HG03159 (cell line): ENCODE results near the gene MAP3K7.

Experiments used
- ATAC-seq: cut with Tn5 transposase; IDR thresholded peaks from one replicate; pipeline ENCODE4 v1.9.1; 2021; ENCODE audit warnings: mild to moderate bottlenecking, moderate library complexity; ENCODE audit not compliant: unreplicated experiment

The MAP3K7 gene

DNA sequence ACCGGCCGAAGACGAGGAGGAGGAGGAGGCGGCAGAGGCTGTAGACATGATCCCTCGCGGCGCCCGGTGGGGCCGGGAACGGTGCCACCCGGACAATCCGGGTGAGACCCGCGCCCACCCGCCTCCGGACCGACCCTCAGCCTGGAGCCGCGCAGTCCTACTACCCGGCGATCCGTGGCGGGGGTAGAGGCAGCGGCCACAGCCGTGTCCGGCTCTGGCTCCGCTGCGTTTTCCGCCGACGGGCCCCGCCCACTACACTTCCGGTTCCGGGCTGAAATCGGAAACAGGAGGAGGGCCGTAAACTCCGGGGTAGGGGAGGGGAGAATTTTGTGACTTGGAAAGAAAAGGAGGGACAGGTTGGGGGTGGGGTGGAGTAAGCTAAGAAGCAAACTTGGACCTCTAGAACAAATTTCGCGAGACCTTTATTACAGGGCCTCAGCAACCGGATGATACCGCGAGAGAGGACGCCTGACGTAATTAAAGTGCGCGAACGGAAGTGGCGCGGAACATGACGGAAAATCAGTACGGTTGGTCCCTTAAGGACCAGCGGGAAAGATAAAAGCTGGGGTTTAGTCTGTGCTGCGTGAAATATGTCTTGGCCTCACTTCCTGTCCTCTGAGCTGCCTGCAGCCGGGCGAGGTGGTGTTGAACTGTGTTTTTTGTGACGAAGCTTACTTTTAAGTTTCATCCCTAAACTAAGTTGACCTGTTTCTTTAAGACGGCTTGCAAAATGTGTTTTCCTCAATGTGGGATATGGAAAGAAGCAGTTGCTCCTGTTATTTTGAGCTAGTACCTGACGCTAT lies at the start of gene MAP3K7:
Gene MAP3K7, minus strand, starts transcription at position 237 of the 803 bp plus-strand sequence. Its CDS starts 189 bp downstream, at position 48.
- ATAC-seq, result peak; percentile 90

DNA sequence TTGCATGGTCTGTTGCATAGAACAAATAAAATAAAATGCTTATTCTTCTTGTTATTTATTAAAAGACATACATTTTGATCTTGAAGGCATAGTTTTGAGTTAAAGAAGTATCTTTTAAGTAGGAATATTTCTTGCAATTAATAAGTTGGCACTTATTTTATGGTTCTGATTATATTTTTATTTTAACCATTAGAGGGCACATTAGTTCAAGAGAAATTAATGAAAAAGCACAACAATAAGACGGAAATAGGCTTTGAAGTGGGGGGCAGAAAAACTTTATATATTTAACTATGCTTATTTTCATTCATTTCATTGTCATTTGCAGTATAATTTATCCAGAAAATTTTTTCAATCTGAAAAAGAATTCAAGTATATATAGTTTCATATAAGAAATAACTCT lies 44.2 kb upstream of the MAP3K7 start:
- ATAC-seq, result no peak

GRCh38 chr6:90621581-90621980 lies 34.7 kb upstream of the MAP3K7 start:
- no peak for ATAC-seq

DNA sequence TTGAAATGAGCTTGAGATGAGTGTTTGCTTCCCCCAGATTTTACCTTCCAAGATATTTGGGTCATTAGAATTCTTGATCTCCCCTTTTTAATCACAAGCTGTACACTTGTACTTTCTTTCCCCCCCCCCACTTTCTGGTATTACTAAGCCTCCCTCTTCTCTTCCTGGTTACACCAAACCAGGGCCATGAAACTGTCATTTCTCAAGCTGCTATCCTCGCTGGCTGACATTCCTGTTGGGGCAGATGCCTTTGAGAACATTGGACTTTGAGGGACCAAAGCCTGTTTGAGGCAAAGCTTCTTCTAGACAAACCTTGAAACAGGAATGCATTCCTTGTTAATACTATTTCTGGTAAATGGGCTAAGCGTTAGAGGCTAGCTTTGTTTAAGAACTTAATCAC lies 32.3 kb upstream of the MAP3K7 start:
- no peak for ATAC-seq

- no peak for ATAC-seq
Measured at GRCh38 chr6:90612313-90612680, 25.4 kb upstream of the MAP3K7 start.

GRCh38 chr6:90611543-90612312 lies 24.9 kb upstream of the MAP3K7 start:
- ATAC-seq, result no peak

- peak; percentile 68 for ATAC-seq
Measured at GRCh38 chr6:90610751-90611542, 24.1 kb upstream of the MAP3K7 start.

DNA sequence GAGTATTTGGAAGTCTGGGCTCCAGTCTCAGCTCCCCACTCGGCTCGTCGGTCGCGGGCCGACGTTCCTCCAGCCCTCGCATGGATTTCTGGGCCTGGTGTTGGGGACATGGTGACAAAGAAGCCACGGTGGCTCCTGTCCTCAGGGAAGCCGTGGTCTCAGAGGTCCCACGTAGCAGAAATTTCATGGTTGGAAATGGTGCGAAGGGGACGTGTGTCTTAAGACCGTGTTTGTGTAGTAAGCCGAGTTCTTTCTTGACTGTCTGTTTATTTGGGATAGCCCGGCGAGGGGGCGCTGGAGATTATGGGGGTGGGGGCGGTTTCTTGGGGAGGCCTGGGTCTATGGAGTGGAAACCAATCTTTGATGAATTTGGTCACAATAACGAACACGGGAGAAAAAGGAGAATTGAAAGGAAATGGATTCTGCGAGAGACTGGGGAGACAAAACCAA lies 23.5 kb upstream of the MAP3K7 start:
- no peak for ATAC-seq

GRCh38 chr6:90605749-90606340 lies 19.0 kb upstream of the MAP3K7 start:
- ATAC-seq, result no peak

- ATAC-seq, result no peak
Measured at GRCh38 chr6:90604546-90604945, 17.7 kb upstream of the MAP3K7 start.

- no peak for ATAC-seq
Measured at GRCh38 chr6:90599151-90599550, 12.3 kb upstream of the MAP3K7 start.

- ATAC-seq, result no peak
Measured at GRCh38 chr6:90598192-90598951, 11.5 kb upstream of the MAP3K7 start.

DNA sequence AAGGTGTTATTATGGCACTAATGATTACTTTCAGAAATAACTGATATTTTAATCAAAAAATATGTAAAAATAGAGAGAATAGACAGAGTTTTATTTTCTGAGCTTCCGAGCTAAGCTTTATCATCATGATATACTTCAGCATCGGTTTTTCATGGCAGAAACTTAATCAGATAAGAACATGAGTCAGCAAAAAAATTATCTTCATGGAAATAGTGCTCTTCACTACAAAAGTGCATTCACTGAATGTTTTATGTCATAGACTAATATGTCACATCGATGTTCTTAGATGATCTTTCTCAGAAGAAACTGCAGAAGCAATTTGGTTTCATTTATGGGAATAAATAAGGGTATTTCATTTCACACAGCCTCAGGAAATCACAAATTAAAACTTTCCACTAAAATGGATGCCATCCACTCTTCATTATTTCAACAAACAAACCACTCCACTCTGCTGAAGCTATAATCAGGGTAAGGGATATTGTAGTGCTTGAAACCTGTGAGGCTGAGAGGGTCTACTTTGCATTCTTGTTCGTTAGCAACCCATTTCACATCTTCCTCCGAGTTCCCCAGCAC lies 10.2 kb upstream of the MAP3K7 start:
- ATAC-seq, result no peak

DNA sequence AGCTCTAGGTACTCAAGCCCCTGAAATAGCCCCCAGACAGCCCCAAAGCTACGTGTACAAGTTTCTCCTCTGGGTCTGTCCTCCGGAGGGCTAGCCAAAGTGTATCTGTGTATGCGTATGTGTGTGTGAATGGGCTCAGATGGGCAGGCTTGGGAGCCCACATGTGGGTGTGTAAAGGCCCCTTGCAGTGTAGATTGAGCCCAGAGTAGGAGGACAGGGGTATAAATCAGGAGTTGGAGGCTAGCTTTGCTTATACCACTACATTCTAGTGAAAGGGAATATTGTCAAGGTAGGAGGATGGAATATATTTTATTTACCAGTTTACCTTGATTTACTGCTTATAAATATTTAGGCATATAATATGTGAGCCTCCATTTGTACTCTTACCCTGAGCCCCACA lies 9.0 kb upstream of the MAP3K7 start:
- ATAC-seq, result no peak

DNA sequence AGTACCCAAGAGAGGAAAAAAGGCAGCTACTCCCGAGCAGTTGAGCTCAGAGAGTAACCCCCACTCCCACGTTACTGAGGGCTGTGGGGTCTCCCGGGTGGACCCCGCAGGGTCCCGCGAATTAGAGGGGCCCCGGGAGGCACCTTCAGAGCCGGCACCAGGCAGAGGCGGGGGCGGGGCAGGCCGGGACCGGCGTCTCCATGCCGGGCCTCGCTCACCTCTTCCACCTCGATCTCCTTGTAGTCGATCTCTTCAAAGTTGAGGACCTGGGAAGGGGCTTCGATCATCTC lies 381 bp downstream of the MAP3K7 start:
- peak; percentile 25 for ATAC-seq

DNA sequence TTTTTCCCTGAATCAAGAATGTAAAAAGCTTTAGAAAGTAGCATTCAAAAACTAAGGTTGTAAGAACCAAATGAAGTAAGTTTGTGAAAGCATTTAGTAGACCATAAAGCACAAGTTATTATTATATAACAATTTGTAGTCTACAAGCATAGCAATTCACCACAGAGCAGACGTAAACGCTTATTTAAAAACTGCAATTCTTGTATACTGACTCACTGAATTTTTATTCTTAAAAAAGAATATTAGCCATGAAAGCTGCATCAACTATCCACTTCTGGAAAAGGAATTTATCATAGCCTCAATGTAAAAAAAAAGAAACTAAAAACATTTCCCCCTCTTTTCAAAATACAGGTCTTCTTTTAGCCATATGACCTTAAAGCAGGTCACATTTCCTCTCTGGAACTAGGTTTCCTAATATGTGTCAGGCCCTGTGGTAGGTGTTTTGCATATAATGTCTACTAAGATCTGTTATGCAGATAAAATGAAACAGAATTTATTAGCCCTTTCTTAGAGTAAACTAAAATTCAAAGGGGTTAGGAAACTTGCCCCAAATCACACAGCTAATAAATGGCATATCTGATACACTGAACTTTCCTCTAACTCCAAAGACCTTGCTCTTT lies 2.1 kb downstream of the MAP3K7 start:
- ATAC-seq, result peak; percentile 23

DNA sequence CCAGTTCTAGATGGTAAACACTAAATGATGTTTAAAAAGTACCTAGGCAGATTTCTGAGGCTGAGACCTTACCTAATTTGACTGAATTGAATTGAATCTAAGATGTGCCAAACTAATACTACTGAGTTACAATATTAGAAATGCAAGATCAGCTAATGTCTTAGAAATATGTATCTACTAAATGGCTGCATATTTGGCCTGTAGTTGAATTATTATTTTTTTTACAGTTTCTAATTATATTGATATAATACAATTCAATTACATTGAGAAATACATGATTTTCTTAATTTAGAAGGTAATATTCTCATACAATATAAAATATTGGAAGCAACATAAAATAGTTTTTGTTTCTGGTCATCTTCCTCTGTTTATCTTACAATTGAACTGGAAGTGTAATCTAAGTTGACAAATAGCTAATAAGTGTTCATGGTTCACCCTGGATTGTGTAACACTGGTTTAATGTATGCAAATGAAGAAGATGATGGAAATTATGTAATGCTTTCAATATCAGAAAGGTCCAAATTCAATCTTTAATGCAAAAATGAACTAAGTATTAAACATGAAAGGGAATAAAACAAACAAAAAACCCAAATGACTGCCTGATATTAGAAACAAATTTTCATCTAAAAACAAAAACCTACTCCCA lies 2.9 kb downstream of the MAP3K7 start:
- ATAC-seq, result no peak

DNA sequence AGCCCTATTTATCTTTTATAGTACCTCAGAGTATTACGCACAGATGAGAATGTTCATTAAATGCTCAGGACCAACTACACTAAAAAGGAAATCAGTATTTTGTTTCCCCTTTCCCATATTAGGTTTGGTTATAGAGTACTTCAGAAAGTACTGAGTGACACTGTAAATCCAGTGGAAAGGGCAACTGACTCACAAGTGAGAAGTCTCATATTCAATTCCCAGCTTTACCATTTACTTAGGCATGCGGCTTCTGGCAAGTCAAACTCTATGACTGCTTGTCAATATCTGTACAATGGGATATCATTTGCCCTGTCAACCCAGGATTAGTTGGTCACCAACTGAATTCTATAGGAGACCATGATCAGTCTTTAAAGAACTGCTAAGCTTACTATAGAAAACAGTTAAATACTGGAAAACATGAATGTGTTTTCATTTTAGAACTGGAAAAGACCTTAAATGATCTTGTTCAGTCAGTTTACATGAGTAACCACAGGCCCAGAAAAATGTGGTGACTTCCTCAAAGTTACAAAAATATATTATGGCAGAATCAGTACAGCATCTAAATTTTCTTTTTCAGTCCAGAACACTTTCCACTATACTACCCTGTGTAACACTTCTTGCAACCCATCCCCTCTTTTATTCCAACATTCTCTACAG lies 3.6 kb downstream of the MAP3K7 start:
- no peak for ATAC-seq

DNA sequence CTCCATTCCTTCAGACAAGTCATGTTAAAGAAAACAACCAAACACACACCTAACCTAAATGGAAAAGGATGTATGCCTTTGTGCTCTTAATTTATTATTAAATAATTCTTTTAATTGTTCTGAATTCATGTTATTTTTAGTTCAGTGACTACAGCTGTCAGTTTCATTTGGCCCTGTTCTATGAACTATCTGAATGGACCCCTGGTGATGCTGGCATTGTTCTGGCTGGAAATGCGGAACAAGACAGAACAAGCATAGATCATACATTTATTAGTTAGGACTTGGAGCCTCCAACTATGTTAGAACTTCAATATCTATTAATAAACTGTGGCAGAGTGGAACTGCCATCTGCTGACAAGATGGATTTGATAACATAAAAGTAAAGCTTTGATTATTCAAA lies 5.7 kb downstream of the MAP3K7 start:
- no peak for ATAC-seq
